Measurements from ENCODE around the gene GPC5.

GRCh38 chr13:91601807-91602206, 203.4 kb downstream of the GPC5 start:
- TF ChIP-seq ELF4 (IDR thresholded peaks at IDR 0.05) (no peak), BHLHE40 (IDR thresholded peaks at IDR 0.05; ENCODE audit: borderline replicate concordance) (no peak), TARDBP (IDR thresholded peaks at IDR 0.05) (no peak), LEF1 (IDR thresholded peaks at IDR 0.05; ENCODE audit: borderline replicate concordance) (no peak), FOXM1 (IDR thresholded peaks at IDR 0.05; ENCODE audit: borderline replicate concordance) (no peak), CTBP1 (IDR thresholded peaks at IDR 0.05; ENCODE audit: borderline replicate concordance) (no peak), ARNT (IDR thresholded peaks at IDR 0.05) (no peak), SUZ12 (IDR thresholded peaks at IDR 0.05) (no peak), PKNOX1 (IDR thresholded peaks at IDR 0.05) (no peak), SP1 (IDR thresholded peaks at IDR 0.05) (no peak), HDGF (IDR thresholded peaks at IDR 0.05; ENCODE audit: borderline replicate concordance) (no peak), FOXA1 (IDR thresholded peaks at IDR 0.05) (no peak), NFRKB (IDR thresholded peaks at IDR 0.05) (no peak)

All from HEK293T (cell line).